GM23338 (cell line): ENCODE data around the gene RSRC1. TPM values are rescaled to one million over a fixed set of nuclear protein-coding genes. Genes with fewer than 3 reads are reported as not detected.

Experiments
- ATAC-seq: fragments of 200-7000 bp; cut with Tn5 transposase; 3 replicates; pipeline ENCODE4 v1.9.1; 2020
- DNase-seq: peaks from one replicate; pipeline ENCODE4 v3.0.0-alpha.2; 2015; ENCODE audit warnings: low spot score
- H2AFZ ChIP-seq: fragments of 200-600 bp; sonication (generic); 2 replicates; pipeline ENCODE4 v1.8.0; 2016; ENCODE audit warnings: antibody characterized with exemption, mild to moderate bottlenecking, moderate library complexity
- H3F3A ChIP-seq: fragments of 200-600 bp; sonication (generic); replicated peaks from 2 replicates; pipeline ENCODE4 v1.8.0; 2017; ENCODE audit warnings: antibody characterized with exemption, mixed run types, low read depth
- H3K27ac ChIP-seq: fragments of 200-600 bp; sonication (generic); 2 replicates; pipeline ENCODE4 v1.6.1; 2016; ENCODE audit warnings: low read depth
- H3K27me3 ChIP-seq: fragments of 200-600 bp; sonication (generic); 2 replicates; pipeline ENCODE4 v1.8.0; 2016; ENCODE audit warnings: mild to moderate bottlenecking, mixed run types, moderate library complexity; ENCODE audit not compliant: insufficient read depth
- H3K36me3 ChIP-seq: fragments of 200-600 bp; sonication (generic); 2 replicates; pipeline ENCODE4 v1.8.0; 2016; ENCODE audit warnings: mild to moderate bottlenecking; ENCODE audit not compliant: insufficient read depth
- H3K4me1 ChIP-seq: fragments of 200-600 bp; sonication (generic); 2 replicates; pipeline ENCODE4 v1.8.0; 2016; ENCODE audit warnings: mild to moderate bottlenecking, moderate library complexity; ENCODE audit not compliant: insufficient read depth
- H3K4me2 ChIP-seq: fragments of 200-600 bp; sonication (generic); 2 replicates; pipeline ENCODE4 v1.7.1; 2017; ENCODE audit warnings: mixed run types
- H3K4me3 ChIP-seq: fragments of 200-600 bp; sonication (generic); 2 replicates; pipeline ENCODE4 v1.6.1; 2016; ENCODE audit warnings: mixed run types
- H3K79me2 ChIP-seq: fragments of 200-600 bp; sonication (generic); replicated peaks from 2 replicates; pipeline ENCODE4 v1.8.0; 2017; ENCODE audit warnings: mild to moderate bottlenecking; ENCODE audit not compliant: insufficient read depth
- H3K9me2 ChIP-seq: fragments of 200-600 bp; sonication (generic); 2 replicates; pipeline ENCODE4 v1.8.0; 2017; ENCODE audit not compliant: insufficient read depth
- H4K20me1 ChIP-seq: fragments of 200-600 bp; sonication (generic); replicated peaks from 2 replicates; pipeline ENCODE4 v1.8.0; 2017; ENCODE audit warnings: mild to moderate bottlenecking; ENCODE audit not compliant: insufficient read depth
- H3K27ac Mint-ChIP-seq: 2 replicates; pipeline ENCODE4 v1.8.0; 2020; ENCODE audit warnings: inconsistent platforms, mild to moderate bottlenecking, moderate library complexity, mixed read lengths
- H3K27me3 Mint-ChIP-seq: 3 replicates; pipeline ENCODE4 v1.8.0; 2022; ENCODE audit warnings: low read depth, mild to moderate bottlenecking, moderate library complexity, mixed read lengths, inconsistent platforms; ENCODE audit not compliant: insufficient read depth, poor library complexity
- H3K36me3 Mint-ChIP-seq: 3 replicates; pipeline ENCODE4 v1.8.0; 2021; ENCODE audit warnings: low read depth, mild to moderate bottlenecking, inconsistent platforms, moderate library complexity, mixed read lengths
- H3K4me1 Mint-ChIP-seq: 3 replicates; pipeline ENCODE4 v1.8.0; 2020; ENCODE audit warnings: mild to moderate bottlenecking, inconsistent platforms, mixed read lengths
- H3K4me3 Mint-ChIP-seq: 3 replicates; pipeline ENCODE4 v1.8.0; 2021; ENCODE audit warnings: moderate library complexity, mild to moderate bottlenecking, inconsistent platforms, mixed read lengths
- H3K9me3 Mint-ChIP-seq: 3 replicates; pipeline ENCODE4 v1.8.0; 2020; ENCODE audit warnings: moderate library complexity, mild to moderate bottlenecking, inconsistent platforms, mixed read lengths
- CREB1 ChIP-seq: fragments of 250-450 bp; sonication (Bioruptor Pico); IDR thresholded peaks from 2 replicates; pipeline ENCODE4 v1.5.0; 2020; ENCODE audit warnings: low read depth, mild to moderate bottlenecking, moderate library complexity
- CTCF ChIP-seq, 2 experiments: fragments of 200-600 bp in 1 of 2; sonication (generic) in 1 of 2; conservative IDR thresholded peaks; 2 replicates each; pipeline versions ENCODE4 v1.5.1 to v1.6.1; 2016 to 2017; ENCODE audit warnings: antibody characterized with exemption in 2 of 2, low read depth in 2 of 2, mild to moderate bottlenecking in 2 of 2, moderate library complexity in 1 of 2
- ETS1 ChIP-seq: IDR thresholded peaks from 2 replicates; pipeline ENCODE4 v1.6.1; 2016; ENCODE audit warnings: antibody characterized with exemption
- EZH2 ChIP-seq: fragments of 200-600 bp; sonication (generic); IDR thresholded peaks from one replicate; pipeline ENCODE4 v1.8.0; 2017; ENCODE audit warnings: antibody characterized with exemption, mild to moderate bottlenecking, low read depth; ENCODE audit not compliant: unreplicated experiment
- JUNB ChIP-seq: IDR thresholded peaks from one replicate; pipeline ENCODE4 v1.6.1; 2016; ENCODE audit warnings: antibody characterized with exemption; ENCODE audit not compliant: unreplicated experiment
- NANOG ChIP-seq: IDR thresholded peaks from 2 replicates; pipeline ENCODE4 v1.6.1; 2016; ENCODE audit warnings: antibody characterized with exemption, borderline replicate concordance
- POLR2AphosphoS5 ChIP-seq: IDR thresholded peaks from 2 replicates; pipeline ENCODE4 v1.6.1; 2016; ENCODE audit warnings: antibody characterized with exemption, low read depth
- REST ChIP-seq: IDR thresholded peaks from one replicate; pipeline ENCODE4 v1.6.1; 2018; ENCODE audit warnings: antibody characterized with exemption; ENCODE audit not compliant: unreplicated experiment
- STAT1 ChIP-seq: IDR thresholded peaks from one replicate; pipeline ENCODE4 v1.6.1; 2016; ENCODE audit warnings: antibody characterized with exemption; ENCODE audit not compliant: unreplicated experiment
- ZNF114 ChIP-seq: fragments of 250-450 bp; sonication (Bioruptor Pico); IDR thresholded peaks from 2 replicates; pipeline ENCODE4 v1.5.0; 2020; ENCODE audit warnings: mild to moderate bottlenecking, moderate library complexity
- ZNF331 ChIP-seq: fragments of 250-450 bp; sonication (Bioruptor Pico); IDR thresholded peaks from 2 replicates; pipeline ENCODE4 v1.5.0; 2020; ENCODE audit warnings: low read depth, mild to moderate bottlenecking, moderate library complexity
- ZNF462 ChIP-seq: fragments of 250-450 bp; sonication (Bioruptor Pico); IDR thresholded peaks from 2 replicates; pipeline ENCODE4 v1.5.0; 2020; ENCODE audit warnings: mild to moderate bottlenecking, moderate library complexity
- polyA plus RNA-seq: library from polyadenylated mRNA; unstranded; fragments of >200 nt; fragmentation: Nextera tagmentation; extraction: Ambion mirVana; gene quantifications from 2 replicates; pipeline ENCODE4 v1.2.1, GENCODE V29; 2016
- total RNA-seq: library from RNA; depleted of rRNA; stranded (reverse); fragments of >200 nt; shearing (Covaris generic); gene quantifications from 2 replicates; pipeline ENCODE4 v1.2.3, GENCODE V29; 2014

RSRC1 gene
- total and polyA plus RNA-seq, 2 experiments from 2014 or later = 32.5 to 76.8 TPM

- no peak for TF ChIP-seq EZH2
Observed at GRCh38 chr3:158532099-158532734, 422.3 kb downstream of the RSRC1 start (continued).

- DNase-seq = no peak
- TF ChIP-seq ZNF462 (CRISPR knock-in tag) (no peak), CTCF (conservative IDR thresholded peaks at IDR 0.05; ENCODE audit: low read depth in 2 of 2) (no peak), POLR2AphosphoS5 (no peak), JUNB (no peak), NANOG (no peak), CREB1 (CRISPR knock-in tag) (no peak), ZNF331 (CRISPR knock-in tag) (no peak), ZNF114 (no peak), REST (no peak), ETS1 (no peak), STAT1 (no peak)
Observed at GRCh38 chr3:158535918-158536317, 426.0 kb downstream of the RSRC1 start.

More at GRCh38 chr3:158535918-158536317, 426.0 kb downstream of the RSRC1 start:
- Histone ChIP-seq H3K9me2 (no peaks in the 10 kb centered on the region), H3K79me2 (no peaks in the 10 kb centered on the region), H3K27ac (no peak overlapping the region), H3K4me3 (no peak overlapping the region), H3K27me3 (no peaks in the 10 kb centered on the region), H4K20me1 (no peaks in the 10 kb centered on the region), H3K4me2 (no peak overlapping the region), H3K4me1 (no peaks in the 10 kb centered on the region), H3F3A (no peaks in the 10 kb centered on the region), H3K36me3 (no peaks in the 10 kb centered on the region), H2AFZ (no peak overlapping the region)
- H3K4me3 Mint-ChIP-seq = no peak overlapping the region
- no peaks in the 10 kb centered on the region for H3K9me3 Mint-ChIP-seq
- no peaks in the 10 kb centered on the region for H3K27me3 Mint-ChIP-seq
- H3K36me3 Mint-ChIP-seq = no peaks in the 10 kb centered on the region
- ATAC-seq = no peak
- H3K27ac Mint-ChIP-seq = no peak overlapping the region
- peaks cover 2% of the 10 kb centered on the region; the same call in 2 of the 3 replicates for H3K4me1 Mint-ChIP-seq
